ENCODE results near the gene ZNF213. TPM values are rescaled to one million over a fixed set of nuclear protein-coding genes. Genes with fewer than 3 reads are reported as not detected.

Gene ZNF213
- total RNA-seq, 2 experiments from 2014 or later = 9.0 TPM

- ChIA-PET POLR2A (interaction anchor here (0.6 kb wide), 1 partner anchor 56 kb away, joined by 3 read pairs; no protein-coding TSS in a partner anchor), CTCF (interaction anchor here (0.7 to 1.2 kb wide), 3 partner anchors 23 to 561 kb away, joined by 3 read pairs; no protein-coding TSS in a partner anchor)
- intact Hi-C loops (cut with micrococcal nuclease) = loop anchor here (2.0 to 5.0 kb wide), 3 partner anchors 30 to 350 kb away; partner anchors contain the start of gene CLUAP1
- Mint-ChIP-seq H3K4me3 (peak overlapping the region; percentile 75), H3K27ac (peak overlapping the region; percentile 85), H3K36me3 (peaks cover 4% of the 10 kb centered on the region), H3K27me3 (peaks cover 12% of the 10 kb centered on the region), H3K9me3 (peaks cover 6% of the 10 kb centered on the region), H3K4me1 (ENCODE audit: low read depth) (peaks cover 31% of the 10 kb centered on the region)
- DNase-seq = peak; percentile 94
Measured at GRCh38 chr16:3152277-3152990, 17.6 kb downstream of the ZNF213 start.

GRCh38 chr16:3152991-3153368 lies 18.2 kb downstream of the ZNF213 start:
- Mint-ChIP-seq H3K27ac (peak overlapping the region; percentile 85), H3K9me3 (peaks cover 6% of the 10 kb centered on the region), H3K36me3 (peaks cover 4% of the 10 kb centered on the region), H3K4me3 (peak overlapping the region; percentile 75), H3K27me3 (peaks cover 16% of the 10 kb centered on the region), H3K4me1 (ENCODE audit: low read depth) (peaks cover 36% of the 10 kb centered on the region)
- intact Hi-C loops (cut with micrococcal nuclease) = loop anchor here (2.0 to 5.0 kb wide), 3 partner anchors 30 to 349 kb away; partner anchors contain the start of gene CLUAP1
- CTCF ChIA-PET = interaction anchor here (0.7 to 1.2 kb wide), 2 partner anchors 23 to 26 kb away, joined by 3 read pairs; no protein-coding TSS in a partner anchor
- no peak for DNase-seq
- POLR2A ChIA-PET = no interaction called here

GRCh38 chr16:3155181-3155580 lies 20.4 kb downstream of the ZNF213 start:
- intact Hi-C loops (cut with micrococcal nuclease) = no loop called here
- Mint-ChIP-seq H3K4me1 (ENCODE audit: low read depth) (peaks cover 31% of the 10 kb centered on the region), H3K9me3 (peaks cover 6% of the 10 kb centered on the region), H3K27me3 (peaks cover 16% of the 10 kb centered on the region), H3K4me3 (no peak overlapping the region), H3K36me3 (peaks cover 7% of the 10 kb centered on the region), H3K27ac (no peak overlapping the region)
- POLR2A ChIA-PET = no interaction called here
- CTCF ChIA-PET = no interaction called here
- no peak for DNase-seq

- ChIA-PET POLR2A (no interaction called here), CTCF (no interaction called here)
- intact Hi-C loops (cut with micrococcal nuclease) = no loop called here
- Mint-ChIP-seq H3K4me1 (ENCODE audit: low read depth) (peaks cover 28% of the 10 kb centered on the region), H3K9me3 (peaks cover 6% of the 10 kb centered on the region), H3K4me3 (no peak overlapping the region), H3K36me3 (peaks cover 7% of the 10 kb centered on the region), H3K27me3 (peaks cover 13% of the 10 kb centered on the region), H3K27ac (no peak overlapping the region)
- DNase-seq = no peak
Measured at GRCh38 chr16:3155972-3156371, 21.1 kb downstream of the ZNF213 start.

- intact Hi-C loops (cut with micrococcal nuclease) = loop anchor here (1.0 kb wide), 1 partner anchor 7 kb away; no protein-coding TSS in a partner anchor
- CTCF ChIA-PET = interaction anchor here (0.7 to 2.8 kb wide), 5 partner anchors 9 to 56 kb away, joined by 3 to 15 read pairs (median 4); no protein-coding TSS in a partner anchor
- peaks cover 24% of the 10 kb centered on the region for H3K4me1 Mint-ChIP-seq (ENCODE audit: low read depth)
Measured at GRCh38 chr16:3157229-3158025, 22.6 kb downstream of the ZNF213 start.

GRCh38 chr16:3158026-3158509 lies 23.2 kb downstream of the ZNF213 start:
- peaks cover 6% of the 10 kb centered on the region for H3K9me3 Mint-ChIP-seq
- POLR2A ChIA-PET = interaction anchor here (0.6 to 1.5 kb wide), 4 partner anchors 10 to 476 kb away, joined by 3 to 8 read pairs (median 3); partner anchors contain the start of gene ZNF213
- DNase-seq = no peak
- CTCF ChIA-PET = interaction anchor here (0.7 to 2.8 kb wide), 7 partner anchors 8 to 57 kb away, joined by 3 to 15 read pairs (median 4); no protein-coding TSS in a partner anchor
- intact Hi-C loops (cut with micrococcal nuclease) = loop anchor here (1.0 kb wide), 1 partner anchor 8 kb away; no protein-coding TSS in a partner anchor
- peak overlapping the region; percentile 76 for H3K4me3 Mint-ChIP-seq
- peaks cover 4% of the 10 kb centered on the region for H3K27me3 Mint-ChIP-seq
- H3K36me3 Mint-ChIP-seq = peaks cover 2% of the 10 kb centered on the region
- peaks cover 19% of the 10 kb centered on the region for H3K4me1 Mint-ChIP-seq (ENCODE audit: low read depth)
- H3K27ac Mint-ChIP-seq = peak overlapping the region; percentile 49

More at GRCh38 chr16:3157229-3158025, 22.6 kb downstream of the ZNF213 start:
- POLR2A ChIA-PET = interaction anchor here (0.6 to 1.5 kb wide), 4 partner anchors 10 to 476 kb away, joined by 3 to 8 read pairs (median 3); partner anchors contain the start of gene ZNF213
- H3K36me3 Mint-ChIP-seq = peaks cover 6% of the 10 kb centered on the region
- peak overlapping the region; percentile 49 for H3K27ac Mint-ChIP-seq
- H3K4me3 Mint-ChIP-seq = peak overlapping the region; percentile 76
- peak; percentile 73 for DNase-seq
- H3K9me3 Mint-ChIP-seq = peaks cover 6% of the 10 kb centered on the region
- peaks cover 9% of the 10 kb centered on the region for H3K27me3 Mint-ChIP-seq

- H3K4me3 Mint-ChIP-seq = peak overlapping the region; percentile 91
- DNase-seq = peak; percentile 92
- H3K27ac Mint-ChIP-seq = peak overlapping the region; percentile 83
- H3K4me1 Mint-ChIP-seq (ENCODE audit: low read depth) = peaks cover 19% of the 10 kb centered on the region
- H3K36me3 Mint-ChIP-seq = peaks cover 2% of the 10 kb centered on the region
- intact Hi-C loops (cut with micrococcal nuclease) = loop anchor here (1.0 kb wide), 1 partner anchor 8 kb away; no protein-coding TSS in a partner anchor
- peaks cover 4% of the 10 kb centered on the region for H3K27me3 Mint-ChIP-seq
- ChIA-PET POLR2A (interaction anchor here (0.8 to 1.9 kb wide), 3 partner anchors 9 to 84 kb away, joined by 3 to 8 read pairs (median 6); partner anchors contain the start of gene ZNF213), CTCF (interaction anchor here (0.6 to 2.8 kb wide), 10 partner anchors 10 to 127 kb away, joined by 3 to 15 read pairs (median 4); partner anchors contain the start of gene ZNF213)
- peaks cover 6% of the 10 kb centered on the region for H3K9me3 Mint-ChIP-seq
Measured at GRCh38 chr16:3158510-3159314, 23.9 kb downstream of the ZNF213 start.

GRCh38 chr16:3161235-3162018 lies 26.6 kb downstream of the ZNF213 start:
- Mint-ChIP-seq H3K36me3 (peaks cover 2% of the 10 kb centered on the region), H3K27ac (no peak overlapping the region), H3K9me3 (no peaks in the 10 kb centered on the region), H3K27me3 (peaks cover 4% of the 10 kb centered on the region), H3K4me1 (ENCODE audit: low read depth) (peaks cover 27% of the 10 kb centered on the region), H3K4me3 (peak overlapping the region; percentile 39)
- intact Hi-C loops (cut with micrococcal nuclease) = no loop called here
- ChIA-PET CTCF (interaction anchor here (1.3 to 2.6 kb wide), 5 partner anchors 10 to 32 kb away, joined by 3 to 8 read pairs (median 5); no protein-coding TSS in a partner anchor), POLR2A (interaction anchor here (1.1 kb wide), 1 partner anchor 11 kb away, joined by 3 read pairs; no protein-coding TSS in a partner anchor)
- no peak for DNase-seq

- no peaks in the 10 kb centered on the region for H3K36me3 Mint-ChIP-seq
- H3K4me1 Mint-ChIP-seq (ENCODE audit: low read depth) = peaks cover 13% of the 10 kb centered on the region
- ChIA-PET POLR2A (no interaction called here), CTCF (interaction anchor here (0.7 to 2.4 kb wide), 5 partner anchors 14 to 133 kb away, joined by 3 to 25 read pairs (median 7); partner anchors contain the start of gene ZNF213)
- H3K9me3 Mint-ChIP-seq = no peaks in the 10 kb centered on the region
- intact Hi-C loops (cut with micrococcal nuclease) = no loop called here
- DNase-seq = no peak
- no peaks in the 10 kb centered on the region for H3K27me3 Mint-ChIP-seq
- no peak overlapping the region for H3K27ac Mint-ChIP-seq
- H3K4me3 Mint-ChIP-seq = no peak overlapping the region
Measured at GRCh38 chr16:3164121-3164991, 29.5 kb downstream of the ZNF213 start.
